ENCODE results near the gene BAZ1A.
"Not testable (repeated sequence)": the region's sequence is repeated elsewhere in the genome, so short reads cannot be mapped to it uniquely, and the experiment has no call there.

The BAZ1A gene

GRCh38 chr14:34781242-34781641 lies 93.9 kb downstream of the BAZ1A start:
- DNase-seq (ENCODE audit: low spot score), result no peak

GRCh38 chr14:34780646-34781045 lies 94.5 kb downstream of the BAZ1A start:
- no peak for DNase-seq (ENCODE audit: low spot score)

- DNase-seq (ENCODE audit: low spot score), result no peak
Measured at GRCh38 chr14:34778744-34779143, 96.4 kb downstream of the BAZ1A start.

- no peak for DNase-seq (ENCODE audit: low spot score)
Measured at GRCh38 chr14:34776611-34777010, 98.5 kb downstream of the BAZ1A start.

GRCh38 chr14:34775922-34776321 lies 99.2 kb downstream of the BAZ1A start:
- DNase-seq (ENCODE audit: low spot score), result no peak

- no peak for DNase-seq (ENCODE audit: low spot score)
Measured at GRCh38 chr14:34775342-34775741, 99.8 kb downstream of the BAZ1A start.

- DNase-seq (ENCODE audit: low spot score), result no peak
Measured at GRCh38 chr14:34770901-34771300, 104.3 kb downstream of the BAZ1A start.

- no peak for DNase-seq (ENCODE audit: low spot score)
Measured at GRCh38 chr14:34766606-34767005, 108.6 kb downstream of the BAZ1A start.

GRCh38 chr14:34766060-34766459 lies 109.1 kb downstream of the BAZ1A start:
- no peak for DNase-seq (ENCODE audit: low spot score)

- DNase-seq (ENCODE audit: low spot score), result no peak
Measured at GRCh38 chr14:34755215-34755614, 119.9 kb downstream of the BAZ1A start.

- DNase-seq (ENCODE audit: low spot score), result no peak
Measured at GRCh38 chr14:34754687-34755086, 120.5 kb downstream of the BAZ1A start.

GRCh38 chr14:34750670-34751069 lies 124.5 kb downstream of the BAZ1A start:
- DNase-seq (ENCODE audit: low spot score), result no peak

- no peak for DNase-seq (ENCODE audit: low spot score)
Measured at GRCh38 chr14:34750233-34750632, 124.9 kb downstream of the BAZ1A start.

- DNase-seq (ENCODE audit: low spot score), result no peak
Measured at GRCh38 chr14:34749408-34749807, 125.8 kb downstream of the BAZ1A start.

- DNase-seq (ENCODE audit: low spot score), result no peak
Measured at GRCh38 chr14:34742270-34743115, 132.7 kb downstream of the BAZ1A start.

- no peak for DNase-seq (ENCODE audit: low spot score)
Measured at GRCh38 chr14:34741840-34742239, 133.3 kb downstream of the BAZ1A start.

- not testable (repeated sequence) for DNase-seq (ENCODE audit: low spot score)
Measured at GRCh38 chr14:34740139-34740538, 135.0 kb downstream of the BAZ1A start.

GRCh38 chr14:34737079-34737478 lies 138.1 kb downstream of the BAZ1A start:
- DNase-seq (ENCODE audit: low spot score), result not testable (repeated sequence)

- no peak for DNase-seq (ENCODE audit: low spot score)
Measured at GRCh38 chr14:34733245-34733644, 141.9 kb downstream of the BAZ1A start.

GRCh38 chr14:34732802-34733201 lies 142.4 kb downstream of the BAZ1A start:
- DNase-seq (ENCODE audit: low spot score), result no peak

- no peak for DNase-seq (ENCODE audit: low spot score)
Measured at GRCh38 chr14:34723867-34724266, 151.3 kb downstream of the BAZ1A start.

GRCh38 chr14:34722723-34723545 lies 152.2 kb downstream of the BAZ1A start:
- peak; percentile 70 for DNase-seq (ENCODE audit: low spot score)

GRCh38 chr14:34721129-34721528 lies 154.0 kb downstream of the BAZ1A start:
- no peak for DNase-seq (ENCODE audit: low spot score)

All from putamen (tissue), 1 donor.